Measurements from ENCODE around the gene NLRP1. TPM values are rescaled to one million over a fixed set of nuclear protein-coding genes. Genes with fewer than 3 reads are reported as not detected.
A peak's percentile ranks its signal among the peaks of the same experiment; 100 is the strongest.

NLRP1 gene
- total RNA-seq, 1 donor from 2014 or later = 29.3 TPM

GRCh38 chr17:5510771-5511170, 73.5 kb downstream of the NLRP1 start:
- Histone ChIP-seq H3K36me3 (no peaks in the 10 kb centered on the region), H3K4me3 (no peak overlapping the region), H3K27me3 (no peaks in the 10 kb centered on the region), H3K27ac (no peak overlapping the region), H3F3A (ENCODE audit: low read depth) (no peaks in the 10 kb centered on the region), H3K4me2 (no peak overlapping the region), H3K79me2 (ENCODE audit: low read depth) (no peaks in the 10 kb centered on the region), H3K4me1 (peaks cover 14% of the 10 kb centered on the region), H2AFZ (replicated peaks) (no peak overlapping the region), H3K9me3 (ENCODE audit: low read depth) (no peaks in the 10 kb centered on the region), H3K9ac (no peak overlapping the region), H4K20me1 (ENCODE audit: low read depth) (no peaks in the 10 kb centered on the region)
- DNase-seq (ENCODE audit: low spot score) = no peak
- H3K27ac Mint-ChIP-seq = peak overlapping the region; percentile 73
- peak overlapping the region; percentile 10 for H3K4me3 Mint-ChIP-seq
- H3K36me3 Mint-ChIP-seq = no peaks in the 10 kb centered on the region
- peaks cover 6% of the 10 kb centered on the region for H3K27me3 Mint-ChIP-seq (ENCODE audit: insufficient read depth, low read depth)
- H3K9me3 Mint-ChIP-seq = peaks cover 3% of the 10 kb centered on the region
- TF ChIP-seq EZH2phosphoT487 (IDR thresholded peaks at IDR 0.05) = no peak
- TF ChIP-seq CTCF (IDR thresholded peaks at IDR 0.05) = no peak
- TF ChIP-seq EZH2 (IDR thresholded peaks at IDR 0.05) = no peak
- peaks cover 39% of the 10 kb centered on the region for H3K4me1 Mint-ChIP-seq

GRCh38 chr17:5509482-5509881, 74.8 kb downstream of the NLRP1 start:
- Mint-ChIP-seq H3K36me3 (no peaks in the 10 kb centered on the region), H3K4me3 (no peak overlapping the region), H3K9me3 (peaks cover 3% of the 10 kb centered on the region), H3K27me3 (ENCODE audit: insufficient read depth, low read depth) (peaks cover 5% of the 10 kb centered on the region), H3K4me1 (peaks cover 41% of the 10 kb centered on the region), H3K27ac (peak overlapping the region; percentile 99)
- Histone ChIP-seq H3K9ac (no peak overlapping the region), H3K4me1 (peaks cover 14% of the 10 kb centered on the region), H3K79me2 (ENCODE audit: low read depth) (no peaks in the 10 kb centered on the region), H3F3A (ENCODE audit: low read depth) (no peaks in the 10 kb centered on the region), H2AFZ (replicated peaks) (peak overlapping the region; percentile 62), H3K27me3 (no peaks in the 10 kb centered on the region), H4K20me1 (ENCODE audit: low read depth) (no peaks in the 10 kb centered on the region), H3K36me3 (no peaks in the 10 kb centered on the region), H3K27ac (no peak overlapping the region), H3K4me2 (no peak overlapping the region), H3K9me3 (ENCODE audit: low read depth) (no peaks in the 10 kb centered on the region), H3K4me3 (no peak overlapping the region)
- TF ChIP-seq CTCF (IDR thresholded peaks at IDR 0.05) (no peak), EZH2phosphoT487 (IDR thresholded peaks at IDR 0.05) (no peak), EZH2 (IDR thresholded peaks at IDR 0.05) (no peak)
- no peak for DNase-seq (ENCODE audit: low spot score)

GRCh38 chr17:5508810-5509209, 75.5 kb downstream of the NLRP1 start:
- no peak overlapping the region for H3K9ac ChIP-seq
- peak overlapping the region; percentile 76 for H3K4me3 Mint-ChIP-seq
- peak; percentile 86 for DNase-seq (ENCODE audit: low spot score)

More at GRCh38 chr17:5508810-5509209, 75.5 kb downstream of the NLRP1 start:
- H3K4me1 ChIP-seq = peaks cover 14% of the 10 kb centered on the region
- no peak overlapping the region for H3K27ac ChIP-seq
- peaks cover 43% of the 10 kb centered on the region for H3K4me1 Mint-ChIP-seq
- peak overlapping the region; percentile 62 for H2AFZ ChIP-seq (replicated peaks)
- no peaks in the 10 kb centered on the region for H3F3A ChIP-seq (ENCODE audit: low read depth)
- no peaks in the 10 kb centered on the region for H3K79me2 ChIP-seq (ENCODE audit: low read depth)
- H3K4me2 ChIP-seq = peak overlapping the region; percentile 48
- no peaks in the 10 kb centered on the region for H4K20me1 ChIP-seq (ENCODE audit: low read depth)
- H3K9me3 Mint-ChIP-seq = peaks cover 3% of the 10 kb centered on the region
- H3K27me3 ChIP-seq = no peaks in the 10 kb centered on the region
- peaks cover 5% of the 10 kb centered on the region for H3K27me3 Mint-ChIP-seq (ENCODE audit: insufficient read depth, low read depth)
- no peaks in the 10 kb centered on the region for H3K36me3 Mint-ChIP-seq
- H3K36me3 ChIP-seq = no peaks in the 10 kb centered on the region
- no peak overlapping the region for H3K4me3 ChIP-seq
- H3K9me3 ChIP-seq (ENCODE audit: low read depth) = no peaks in the 10 kb centered on the region
- TF ChIP-seq CTCF (IDR thresholded peaks at IDR 0.05) = no peak
- TF ChIP-seq EZH2phosphoT487 (IDR thresholded peaks at IDR 0.05) = no peak
- TF ChIP-seq EZH2 (IDR thresholded peaks at IDR 0.05) = no peak
- peak overlapping the region; percentile 99 for H3K27ac Mint-ChIP-seq

Measured in neural progenitor cell (in vitro differentiated cells).